ENCODE results near the gene DAP.

DNA sequence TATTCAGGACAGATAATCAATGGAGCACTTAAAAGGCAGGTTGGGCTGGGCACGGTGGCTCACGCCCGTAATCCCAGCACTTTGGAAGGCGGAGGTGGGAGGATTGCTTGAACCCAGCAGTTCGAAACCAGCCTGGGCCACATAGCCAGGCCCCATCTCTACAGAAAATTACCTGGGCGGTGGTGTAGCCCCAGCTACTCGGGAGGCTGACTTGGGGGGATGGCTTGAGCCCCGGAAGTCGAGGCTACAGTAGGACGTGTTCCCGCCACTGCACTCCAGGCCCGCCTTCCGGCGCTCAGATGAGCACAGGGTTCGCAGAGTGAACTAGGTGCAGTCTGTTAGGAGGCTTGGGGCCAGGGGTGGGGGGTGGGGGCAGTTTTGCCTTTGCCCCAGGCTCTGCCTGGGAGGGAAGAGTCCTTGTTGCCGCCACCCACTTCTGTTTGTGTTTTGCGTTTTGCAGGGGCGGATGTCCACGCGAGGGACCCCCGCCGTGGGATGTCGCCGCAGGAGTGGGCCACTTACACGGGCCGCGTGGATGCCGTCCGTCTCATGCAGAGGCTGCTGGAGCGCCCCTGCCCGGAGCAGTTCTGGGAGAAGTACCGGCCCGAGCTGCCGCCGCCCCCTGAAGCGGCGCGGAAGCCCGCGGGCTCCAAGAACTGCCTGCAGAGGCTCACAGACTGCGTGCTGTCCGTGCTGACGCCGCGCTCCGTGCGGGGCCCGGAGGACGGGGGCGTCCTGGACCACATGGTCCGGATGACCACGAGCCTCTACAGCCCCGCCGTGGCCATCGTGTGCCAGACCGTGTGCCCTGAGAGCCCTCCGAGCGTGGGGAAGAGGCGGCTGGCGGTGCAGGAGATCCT is 112.0 kb downstream of the DAP start:
- TF ChIP-seq, protein P1, sequence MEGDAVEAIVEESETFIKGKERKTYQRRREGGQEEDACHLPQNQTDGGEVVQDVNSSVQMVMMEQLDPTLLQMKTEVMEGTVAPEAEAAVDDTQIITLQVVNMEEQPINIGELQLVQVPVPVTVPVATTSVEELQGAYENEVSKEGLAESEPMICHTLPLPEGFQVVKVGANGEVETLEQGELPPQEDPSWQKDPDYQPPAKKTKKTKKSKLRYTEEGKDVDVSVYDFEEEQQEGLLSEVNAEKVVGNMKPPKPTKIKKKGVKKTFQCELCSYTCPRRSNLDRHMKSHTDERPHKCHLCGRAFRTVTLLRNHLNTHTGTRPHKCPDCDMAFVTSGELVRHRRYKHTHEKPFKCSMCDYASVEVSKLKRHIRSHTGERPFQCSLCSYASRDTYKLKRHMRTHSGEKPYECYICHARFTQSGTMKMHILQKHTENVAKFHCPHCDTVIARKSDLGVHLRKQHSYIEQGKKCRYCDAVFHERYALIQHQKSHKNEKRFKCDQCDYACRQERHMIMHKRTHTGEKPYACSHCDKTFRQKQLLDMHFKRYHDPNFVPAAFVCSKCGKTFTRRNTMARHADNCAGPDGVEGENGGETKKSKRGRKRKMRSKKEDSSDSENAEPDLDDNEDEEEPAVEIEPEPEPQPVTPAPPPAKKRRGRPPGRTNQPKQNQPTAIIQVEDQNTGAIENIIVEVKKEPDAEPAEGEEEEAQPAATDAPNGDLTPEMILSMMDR (IDR thresholded peaks at IDR 0.05; ENCODE audit: low read depth, low read length, missing input control), result no peak
- TF ChIP-seq, protein P2, sequence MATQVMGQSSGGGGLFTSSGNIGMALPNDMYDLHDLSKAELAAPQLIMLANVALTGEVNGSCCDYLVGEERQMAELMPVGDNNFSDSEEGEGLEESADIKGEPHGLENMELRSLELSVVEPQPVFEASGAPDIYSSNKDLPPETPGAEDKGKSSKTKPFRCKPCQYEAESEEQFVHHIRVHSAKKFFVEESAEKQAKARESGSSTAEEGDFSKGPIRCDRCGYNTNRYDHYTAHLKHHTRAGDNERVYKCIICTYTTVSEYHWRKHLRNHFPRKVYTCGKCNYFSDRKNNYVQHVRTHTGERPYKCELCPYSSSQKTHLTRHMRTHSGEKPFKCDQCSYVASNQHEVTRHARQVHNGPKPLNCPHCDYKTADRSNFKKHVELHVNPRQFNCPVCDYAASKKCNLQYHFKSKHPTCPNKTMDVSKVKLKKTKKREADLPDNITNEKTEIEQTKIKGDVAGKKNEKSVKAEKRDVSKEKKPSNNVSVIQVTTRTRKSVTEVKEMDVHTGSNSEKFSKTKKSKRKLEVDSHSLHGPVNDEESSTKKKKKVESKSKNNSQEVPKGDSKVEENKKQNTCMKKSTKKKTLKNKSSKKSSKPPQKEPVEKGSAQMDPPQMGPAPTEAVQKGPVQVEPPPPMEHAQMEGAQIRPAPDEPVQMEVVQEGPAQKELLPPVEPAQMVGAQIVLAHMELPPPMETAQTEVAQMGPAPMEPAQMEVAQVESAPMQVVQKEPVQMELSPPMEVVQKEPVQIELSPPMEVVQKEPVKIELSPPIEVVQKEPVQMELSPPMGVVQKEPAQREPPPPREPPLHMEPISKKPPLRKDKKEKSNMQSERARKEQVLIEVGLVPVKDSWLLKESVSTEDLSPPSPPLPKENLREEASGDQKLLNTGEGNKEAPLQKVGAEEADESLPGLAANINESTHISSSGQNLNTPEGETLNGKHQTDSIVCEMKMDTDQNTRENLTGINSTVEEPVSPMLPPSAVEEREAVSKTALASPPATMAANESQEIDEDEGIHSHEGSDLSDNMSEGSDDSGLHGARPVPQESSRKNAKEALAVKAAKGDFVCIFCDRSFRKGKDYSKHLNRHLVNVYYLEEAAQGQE (IDR thresholded peaks at IDR 0.05), result no peak
- TF ChIP-seq NR2F2 (IDR thresholded peaks at IDR 0.05) (no peak), JUND (IDR thresholded peaks at IDR 0.05) (no peak), TAF1 (conservative IDR thresholded peaks at IDR 0.05) (no peak), EGR1 (IDR thresholded peaks at IDR 0.05; ENCODE audit: low read depth in 2 of 2) (no peak), GABPA (IDR thresholded peaks at IDR 0.05 in 1 of 2, conservative IDR thresholded peaks at IDR 0.05 in 1 of 2) (no peak), RAD21 (IDR thresholded peaks at IDR 0.05) (no peak)
- TF ChIP-seq, protein P3, sequence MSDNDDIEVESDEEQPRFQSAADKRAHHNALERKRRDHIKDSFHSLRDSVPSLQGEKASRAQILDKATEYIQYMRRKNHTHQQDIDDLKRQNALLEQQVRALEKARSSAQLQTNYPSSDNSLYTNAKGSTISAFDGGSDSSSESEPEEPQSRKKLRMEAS (IDR thresholded peaks at IDR 0.05), result no peak
- TF ChIP-seq, protein P4, sequence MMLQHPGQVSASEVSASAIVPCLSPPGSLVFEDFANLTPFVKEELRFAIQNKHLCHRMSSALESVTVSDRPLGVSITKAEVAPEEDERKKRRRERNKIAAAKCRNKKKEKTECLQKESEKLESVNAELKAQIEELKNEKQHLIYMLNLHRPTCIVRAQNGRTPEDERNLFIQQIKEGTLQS (IDR thresholded peaks at IDR 0.05), result no peak
